Esophagus muscularis mucosa (tissue), 4 donors: ENCODE results near the gene RNGTT. TPM values are rescaled to one million over a fixed set of nuclear protein-coding genes. Genes with fewer than 3 reads are reported as not detected.

Experiments
- DNase-seq: peaks from one replicate; pipeline ENCODE4 v3.0.0-alpha.2; 2017; ENCODE audit errors: extremely low spot score
- H3K27ac ChIP-seq, 4 donors: fragments of 200-600 bp; sonication (generic); replicated peaks in 1 of 4; 1 replicate in 3 of 4; 2 replicates in 1 of 4; pipeline ENCODE4 v1.5.1; 2016 to 2019; ENCODE audit warnings: mild to moderate bottlenecking in 1 of 4
- H3K27me3 ChIP-seq, 4 donors: fragments of 200-600 bp; sonication (generic); one replicate each; pipeline versions ENCODE4 v1.5.1 to v1.6.0; 2016 to 2019
- H3K36me3 ChIP-seq, 4 donors: fragments of 200-600 bp; sonication (generic); one replicate each; pipeline ENCODE4 v1.5.1; 2016 to 2019
- H3K4me1 ChIP-seq, 4 donors: fragments of 200-600 bp; sonication (generic); one replicate each; pipeline ENCODE4 v1.5.1; 2016 to 2019
- H3K4me3 ChIP-seq, 4 donors: fragments of 200-600 bp; sonication (generic); 1 replicate in 2 of 4; 2 replicates in 2 of 4; pipeline ENCODE4 v1.5.1; 2016 to 2019; ENCODE audit warnings: mild to moderate bottlenecking in 4 of 4, moderate library complexity in 1 of 4
- H3K9me3 ChIP-seq, 4 donors: fragments of 200-600 bp; sonication (generic); 1 replicate in 3 of 4; 2 replicates in 1 of 4; pipeline ENCODE4 v1.5.1; 2016 to 2019
- EP300 ChIP-seq: sonication (generic); formaldehyde crosslinking; IDR thresholded peaks from one replicate; pipeline ENCODE4 v1.6.1; 2017; ENCODE audit warnings: antibody characterized with exemption
- POLR2A ChIP-seq: fragments of 450-650 bp; IDR thresholded peaks from one replicate; pipeline ENCODE4 v1.6.1; 2017; ENCODE audit warnings: antibody characterized with exemption, moderate library complexity, mild to moderate bottlenecking, low read depth
- POLR2AphosphoS5 ChIP-seq, 2 donors: sonication (generic); formaldehyde crosslinking; IDR thresholded peaks; one replicate each; pipeline ENCODE4 v1.6.1; 2017; ENCODE audit warnings: antibody characterized with exemption in 2 of 2
- WGBS: methylation state at CpG from one replicate; pipeline ENCODE4 v1.1.5; 2018; 5-methylcytosine and 5-hydroxymethylcytosine counted together
- intact Hi-C: fragments of 100-400 bp; cut with DNase I; formaldehyde crosslinking; loops from one replicate; pipeline ENCODE4 v1.15.1; 2023
- total RNA-seq, 4 donors: library from RNA; depleted of rRNA; stranded (reverse); fragments of >200 nt; gene quantifications; one replicate each; pipeline versions ENCODE4 v1.1.0 to v1.2.1, GENCODE V29; 2016
- TF ChIP-seq, protein P1 (sequence below), 3 experiments: fragments of 200-600 bp in 2 of 3; fragments of 450-650 bp in 1 of 3; sonication (generic) in 2 of 3; IDR thresholded peaks; one replicate each; pipeline ENCODE4 v1.5.1; 2017 to 2019; ENCODE audit warnings: antibody characterized with exemption in 3 of 3, mild to moderate bottlenecking in 2 of 3, moderate library complexity in 1 of 3

Gene RNGTT
- total RNA-seq, 4 donors from 2014 or later = 10.7 to 13.9 (median 12.0) TPM

DNA sequence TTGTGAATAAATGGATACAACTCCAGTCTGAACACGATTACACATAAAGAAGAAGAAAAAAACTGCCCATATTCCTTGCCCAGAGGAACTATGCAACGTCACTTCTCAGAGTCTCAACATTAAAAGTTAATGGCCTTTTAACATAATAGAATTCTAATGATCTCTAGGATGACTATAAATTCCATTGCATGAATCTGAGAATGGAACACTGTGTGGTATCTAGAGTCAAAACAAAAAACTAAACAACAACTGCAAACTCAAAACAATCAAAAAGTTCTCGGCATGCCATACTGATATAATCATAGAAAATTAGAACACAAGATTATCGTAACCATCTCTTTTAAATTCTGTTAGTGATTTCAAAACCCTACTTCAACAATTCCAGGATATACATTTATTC lies 283.6 kb downstream of the RNGTT start:
- 97% methylated on average over 4 of the region's 4 CpGs for WGBS
- TF ChIP-seq EP300 = no peak
- TF ChIP-seq POLR2AphosphoS5 (IDR thresholded peaks at IDR 0.05) = no peak
- TF ChIP-seq, protein P1, sequence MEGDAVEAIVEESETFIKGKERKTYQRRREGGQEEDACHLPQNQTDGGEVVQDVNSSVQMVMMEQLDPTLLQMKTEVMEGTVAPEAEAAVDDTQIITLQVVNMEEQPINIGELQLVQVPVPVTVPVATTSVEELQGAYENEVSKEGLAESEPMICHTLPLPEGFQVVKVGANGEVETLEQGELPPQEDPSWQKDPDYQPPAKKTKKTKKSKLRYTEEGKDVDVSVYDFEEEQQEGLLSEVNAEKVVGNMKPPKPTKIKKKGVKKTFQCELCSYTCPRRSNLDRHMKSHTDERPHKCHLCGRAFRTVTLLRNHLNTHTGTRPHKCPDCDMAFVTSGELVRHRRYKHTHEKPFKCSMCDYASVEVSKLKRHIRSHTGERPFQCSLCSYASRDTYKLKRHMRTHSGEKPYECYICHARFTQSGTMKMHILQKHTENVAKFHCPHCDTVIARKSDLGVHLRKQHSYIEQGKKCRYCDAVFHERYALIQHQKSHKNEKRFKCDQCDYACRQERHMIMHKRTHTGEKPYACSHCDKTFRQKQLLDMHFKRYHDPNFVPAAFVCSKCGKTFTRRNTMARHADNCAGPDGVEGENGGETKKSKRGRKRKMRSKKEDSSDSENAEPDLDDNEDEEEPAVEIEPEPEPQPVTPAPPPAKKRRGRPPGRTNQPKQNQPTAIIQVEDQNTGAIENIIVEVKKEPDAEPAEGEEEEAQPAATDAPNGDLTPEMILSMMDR (IDR thresholded peaks at IDR 0.05) = no peak
- TF ChIP-seq POLR2A = no peak
- no peak overlapping the region for H3K4me3 ChIP-seq
- no peaks in the 10 kb centered on the region for H3K4me1 ChIP-seq
- no peaks in the 10 kb centered on the region for H3K9me3 ChIP-seq
- intact Hi-C loops = no loop called here
- H3K27ac ChIP-seq = no peak overlapping the region
- no peak for DNase-seq
- peaks cover 0 to 5% (median 0%) of the 10 kb centered on the region in 4 donors for H3K36me3 ChIP-seq
- H3K27me3 ChIP-seq = no peaks in the 10 kb centered on the region

DNA sequence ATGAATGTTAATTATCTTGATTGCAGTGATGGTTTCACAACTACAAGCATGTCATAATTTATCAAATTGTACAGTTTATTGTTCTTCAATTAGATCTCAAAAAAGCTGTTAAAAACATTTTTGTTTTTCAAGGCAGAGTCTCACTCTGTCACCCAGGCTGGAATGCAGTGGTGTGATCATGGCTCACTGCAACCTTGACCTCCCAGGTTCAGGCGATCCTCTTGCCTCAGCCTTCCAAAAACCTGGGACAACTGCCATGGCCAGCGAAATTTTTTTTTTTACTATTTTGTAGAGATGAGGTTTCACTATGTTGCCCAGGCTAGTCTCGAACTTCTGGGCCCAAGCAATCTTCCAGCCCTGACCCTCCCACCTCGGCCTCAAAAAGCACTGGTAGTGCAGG lies 286.1 kb downstream of the RNGTT start:
- no peak for DNase-seq
- WGBS = 95% methylated on average over 4 of the region's 4 CpGs
- Histone ChIP-seq H3K36me3 (peaks cover 0 to 5% (median 0%) of the 10 kb centered on the region in 4 donors), H3K27ac (no peak overlapping the region), H3K4me1 (no peaks in the 10 kb centered on the region), H3K9me3 (no peaks in the 10 kb centered on the region), H3K4me3 (no peak overlapping the region), H3K27me3 (no peaks in the 10 kb centered on the region)
- intact Hi-C loops = no loop called here
- TF ChIP-seq, protein P1 (IDR thresholded peaks at IDR 0.05) = no peak
- TF ChIP-seq POLR2A (no peak), EP300 (no peak), POLR2AphosphoS5 (IDR thresholded peaks at IDR 0.05) (no peak)

DNA sequence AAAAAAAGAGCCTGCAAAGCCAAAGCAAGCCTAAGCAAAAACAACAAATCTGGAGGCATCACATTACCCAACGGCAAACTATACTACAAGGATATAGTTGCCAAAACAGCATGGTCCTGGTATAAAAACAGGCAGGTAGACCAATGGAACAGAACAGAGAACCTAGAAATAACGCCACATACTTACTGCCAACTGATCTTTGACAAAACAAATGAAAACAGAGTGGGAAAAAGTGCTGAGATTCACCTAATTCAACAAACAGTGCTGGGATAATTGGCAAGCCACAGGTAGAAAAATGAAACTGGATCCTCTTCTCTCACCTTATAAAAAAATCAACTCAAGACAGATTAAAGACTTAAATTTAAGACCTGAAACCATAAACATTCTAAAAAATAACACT lies 291.8 kb downstream of the RNGTT start:
- TF ChIP-seq POLR2A (no peak), POLR2AphosphoS5 (IDR thresholded peaks at IDR 0.05) (no peak), EP300 (no peak)
- TF ChIP-seq, protein P1 (IDR thresholded peaks at IDR 0.05) = no peak
- H3K9me3 ChIP-seq = peaks cover 0 to 23% (median 20%) of the 10 kb centered on the region in 4 donors
- H3K36me3 ChIP-seq = no peaks in the 10 kb centered on the region
- no peak for DNase-seq
- H3K4me3 ChIP-seq = no peak overlapping the region
- no peak overlapping the region for H3K27ac ChIP-seq
- H3K4me1 ChIP-seq = no peaks in the 10 kb centered on the region
- no peaks in the 10 kb centered on the region for H3K27me3 ChIP-seq
- WGBS = 96% methylated on average over 2 of the region's 2 CpGs
- intact Hi-C loops = no loop called here

DNA sequence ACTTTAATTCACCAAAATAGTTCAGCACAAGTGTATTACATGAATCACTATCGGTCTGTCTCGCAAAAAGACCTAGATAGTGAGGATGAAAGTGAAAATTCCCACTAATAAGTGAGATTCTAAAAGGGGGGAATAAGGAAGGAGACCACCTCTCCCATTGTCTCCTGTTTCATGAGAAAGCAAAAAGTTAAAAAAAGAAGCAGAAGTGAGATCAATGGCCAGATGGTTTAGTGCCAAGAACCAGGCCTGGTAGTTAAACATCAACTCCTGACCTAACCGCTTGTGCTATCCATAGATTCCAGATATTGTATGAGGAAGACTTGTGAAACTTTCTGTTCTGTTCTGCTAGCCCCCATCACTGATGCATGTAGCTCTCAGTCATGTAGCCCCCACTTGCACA lies 293.0 kb downstream of the RNGTT start:
- intact Hi-C loops = no loop called here
- Histone ChIP-seq H3K9me3 (peaks cover 0 to 23% (median 20%) of the 10 kb centered on the region in 4 donors), H3K36me3 (no peaks in the 10 kb centered on the region), H3K27ac (no peak overlapping the region), H3K4me1 (no peaks in the 10 kb centered on the region), H3K4me3 (no peak overlapping the region), H3K27me3 (no peaks in the 10 kb centered on the region)
- TF ChIP-seq POLR2AphosphoS5 (IDR thresholded peaks at IDR 0.05) (no peak), POLR2A (no peak), EP300 (no peak)
- TF ChIP-seq, protein P1 (IDR thresholded peaks at IDR 0.05) = no peak
- no peak for DNase-seq
- 97% methylated on average over 3 of the region's 3 CpGs for WGBS

DNA sequence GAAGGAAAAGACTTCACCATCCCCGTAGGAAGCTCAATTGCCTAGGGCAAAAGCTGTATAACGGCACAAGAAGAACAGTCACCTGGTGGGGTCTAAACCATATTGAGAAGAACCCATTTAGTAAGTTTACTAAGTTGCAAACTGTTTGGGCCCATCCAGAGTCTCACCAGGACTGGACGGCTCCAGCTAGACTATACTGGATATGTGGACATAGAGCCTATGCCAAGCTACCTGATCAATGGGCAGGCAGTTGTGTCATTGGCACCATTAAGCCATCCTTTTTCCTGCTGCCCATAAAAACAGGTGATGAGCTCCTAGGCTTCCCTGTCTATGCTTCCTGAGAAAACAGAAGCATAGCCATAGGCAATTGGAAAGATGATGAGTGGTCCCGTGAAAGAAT lies 293.9 kb downstream of the RNGTT start:
- H3K27me3 ChIP-seq = no peaks in the 10 kb centered on the region
- TF ChIP-seq, protein P1 (IDR thresholded peaks at IDR 0.05) = no peak
- TF ChIP-seq EP300 (no peak), POLR2A (no peak), POLR2AphosphoS5 (IDR thresholded peaks at IDR 0.05) (no peak)
- no peak for DNase-seq
- intact Hi-C loops = no loop called here
- H3K27ac ChIP-seq = no peak overlapping the region
- H3K4me3 ChIP-seq = no peak overlapping the region
- H3K36me3 ChIP-seq = no peaks in the 10 kb centered on the region
- WGBS = 98% methylated on average over 3 of the region's 4 CpGs
- H3K9me3 ChIP-seq = peaks cover 0 to 23% (median 20%) of the 10 kb centered on the region in 4 donors
- no peaks in the 10 kb centered on the region for H3K4me1 ChIP-seq
